Stimulated activated CD8-positive, alpha-beta memory T cell treated with anti-CD3 and anti-CD28 coated beads, Interleukin-15, amount 100 ng/mL, for 24 hours (primary cell): ENCODE results near the gene FNDC7.
"Not testable (repeated sequence)": the region's sequence is repeated elsewhere in the genome, so short reads cannot be mapped to it uniquely, and the experiment has no call there.

ENCODE experiments used
- DNase-seq: peaks from one replicate; pipeline ENCODE4 v3.0.0-alpha.2; 2020; ENCODE audit warnings: low read depth

FNDC7 gene

DNA sequence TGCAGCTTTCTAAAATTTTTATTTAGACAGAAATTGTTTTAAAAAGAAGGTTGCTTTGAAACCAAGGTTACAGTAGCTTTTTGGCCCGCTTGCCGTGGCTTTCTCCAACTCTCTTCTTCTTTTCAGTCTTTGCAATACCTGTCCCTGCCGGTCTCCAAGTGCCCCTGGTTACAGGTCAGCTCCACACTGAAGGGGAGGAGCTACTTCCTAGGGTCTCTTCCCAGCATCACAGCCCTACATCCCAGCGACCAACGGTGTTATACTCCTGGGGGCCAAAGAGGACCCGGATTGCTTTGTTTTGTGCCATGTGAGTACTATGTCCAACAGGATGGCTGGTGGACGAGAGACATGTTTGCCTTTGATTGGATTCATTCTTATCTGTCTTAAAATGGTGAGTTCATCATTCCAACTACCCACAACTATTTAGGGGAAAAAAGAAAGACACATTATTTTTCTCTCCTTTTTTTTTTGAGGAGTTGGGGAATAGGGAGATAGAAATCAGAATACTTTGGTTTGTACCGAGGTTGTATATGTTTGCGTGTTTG, at the start of gene FNDC7:
Gene FNDC7, plus strand, starts transcription at position 303 of the 545 bp plus-strand sequence. Its CDS starts 26 bp downstream, at position 329.
- DNase-seq, result no peak

DNA sequence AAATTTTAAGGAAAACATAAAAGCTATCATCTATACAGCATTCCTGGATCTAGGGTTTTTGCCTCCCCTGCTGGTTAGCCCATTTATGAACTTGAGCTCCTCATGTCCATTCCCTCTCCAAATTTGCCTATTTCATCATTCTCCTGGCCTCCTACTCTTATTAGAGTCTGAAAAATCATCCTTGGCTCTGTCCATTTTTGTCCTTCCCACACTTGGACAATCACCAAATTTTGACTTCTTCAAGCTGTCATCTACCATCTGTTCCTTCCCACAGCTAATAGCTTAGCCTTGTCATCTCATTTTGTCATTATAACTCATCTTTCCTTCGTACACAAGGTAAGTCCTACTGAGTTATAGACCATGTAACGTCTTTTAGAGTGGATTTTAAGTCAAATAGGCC, 49.6 kb upstream of the FNDC7 start:
- DNase-seq, result no peak

GRCh38 chr1:108664481-108664880, 48.2 kb upstream of the FNDC7 start:
- DNase-seq, result no peak

DNA sequence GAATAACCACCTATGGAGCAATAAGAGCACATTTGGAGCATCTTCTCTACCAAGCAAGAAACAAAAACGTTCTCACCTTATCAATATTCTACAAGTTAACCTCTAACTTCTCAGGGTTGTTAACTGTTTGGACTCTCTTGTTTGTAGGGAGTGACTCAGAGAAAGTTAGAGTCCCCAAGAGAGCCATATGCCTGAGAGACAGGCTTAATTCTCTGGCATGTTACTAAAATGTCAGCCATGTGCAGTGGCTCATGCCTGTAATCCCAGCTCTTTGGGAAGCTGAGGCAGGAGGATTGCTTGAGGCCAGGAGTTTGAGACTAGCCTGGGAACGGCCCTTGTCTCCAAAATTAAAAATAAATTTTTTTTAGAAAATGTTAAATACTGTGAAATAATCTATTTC, 47.6 kb upstream of the FNDC7 start:
- no peak for DNase-seq

DNA sequence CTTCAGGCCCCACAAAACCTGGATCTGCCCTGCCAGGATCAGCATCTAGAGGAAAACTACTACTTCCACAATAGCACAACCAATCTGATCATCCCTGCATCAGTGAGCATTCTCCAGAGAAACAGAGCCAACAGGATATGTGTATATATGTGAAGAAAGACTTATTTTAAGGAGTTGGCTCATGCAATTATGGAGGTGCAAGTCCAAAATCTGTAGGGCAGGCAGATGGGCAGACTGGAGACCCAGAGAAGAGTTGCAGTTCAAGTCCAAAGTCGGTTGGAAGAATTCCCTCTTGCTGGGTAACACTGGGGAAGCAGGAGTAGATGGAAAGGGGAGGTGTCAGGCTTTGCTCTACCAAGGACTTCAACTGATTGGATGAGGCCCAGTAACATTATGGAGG, 46.9 kb upstream of the FNDC7 start:
- no peak for DNase-seq

DNA sequence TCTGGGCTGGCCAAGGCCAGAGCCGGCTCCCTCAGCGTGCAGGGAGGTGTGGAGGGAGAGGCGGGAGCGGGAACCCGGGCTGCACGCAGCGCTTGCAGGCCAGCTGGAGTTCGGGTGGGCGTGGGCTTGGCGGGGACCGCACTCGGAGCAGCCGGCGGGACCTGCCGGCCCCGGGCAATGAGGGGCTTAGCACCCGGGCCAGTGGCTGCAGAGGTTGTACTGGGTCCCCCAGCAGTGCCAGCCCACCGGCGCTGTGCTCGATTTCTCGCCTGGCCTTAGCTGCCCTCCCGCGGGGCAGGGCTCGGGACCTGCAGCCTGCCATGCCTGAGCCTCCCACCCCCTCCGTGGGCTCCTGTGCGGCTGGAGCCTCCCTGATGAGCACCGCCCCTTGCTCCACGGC, 45.3 kb upstream of the FNDC7 start:
- DNase-seq, result not testable (repeated sequence)

GRCh38 chr1:108668777-108669176, 43.9 kb upstream of the FNDC7 start:
- no peak for DNase-seq

DNA sequence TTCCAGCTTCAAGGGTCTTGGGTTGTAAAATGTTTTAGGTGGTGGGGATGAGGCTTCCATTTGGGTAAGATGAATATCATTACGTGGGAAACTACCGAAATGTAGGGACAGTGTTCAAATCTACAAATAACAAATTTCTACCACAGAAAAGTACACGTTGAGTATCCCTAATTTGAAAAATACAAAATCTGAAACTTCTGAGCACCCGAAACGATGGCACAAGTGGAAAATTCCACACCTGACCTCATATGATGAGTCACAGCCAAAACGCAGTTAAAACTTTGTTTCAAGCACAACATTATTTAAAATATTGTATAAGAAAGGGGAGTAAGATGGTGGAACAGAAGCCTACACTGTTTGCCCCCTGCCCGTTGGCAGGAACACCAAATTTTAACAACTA, 43.0 kb upstream of the FNDC7 start:
- DNase-seq, result no peak

GRCh38 chr1:108670131-108670773, 42.5 kb upstream of the FNDC7 start:
- DNase-seq, result no peak

DNA sequence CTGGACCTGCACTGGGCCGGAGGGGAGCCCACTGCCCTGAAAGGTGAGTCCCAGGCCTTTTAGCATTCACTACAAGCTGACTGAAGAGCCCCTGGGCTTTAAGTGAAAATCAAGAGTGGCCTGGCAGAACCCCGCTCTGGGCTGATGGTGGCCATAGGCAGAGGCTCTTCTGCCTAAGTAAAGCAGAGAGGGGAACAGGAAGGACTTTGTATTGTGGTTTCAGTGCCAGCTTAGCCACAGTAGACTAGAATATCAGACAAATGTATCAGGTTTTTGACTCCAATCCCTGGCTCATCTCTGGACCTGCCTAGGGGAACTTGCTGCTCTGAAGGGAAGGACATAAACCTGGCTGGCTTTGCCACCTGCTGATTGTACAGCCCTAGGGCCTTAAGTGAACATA, 41.6 kb upstream of the FNDC7 start:
- DNase-seq, result no peak

DNA sequence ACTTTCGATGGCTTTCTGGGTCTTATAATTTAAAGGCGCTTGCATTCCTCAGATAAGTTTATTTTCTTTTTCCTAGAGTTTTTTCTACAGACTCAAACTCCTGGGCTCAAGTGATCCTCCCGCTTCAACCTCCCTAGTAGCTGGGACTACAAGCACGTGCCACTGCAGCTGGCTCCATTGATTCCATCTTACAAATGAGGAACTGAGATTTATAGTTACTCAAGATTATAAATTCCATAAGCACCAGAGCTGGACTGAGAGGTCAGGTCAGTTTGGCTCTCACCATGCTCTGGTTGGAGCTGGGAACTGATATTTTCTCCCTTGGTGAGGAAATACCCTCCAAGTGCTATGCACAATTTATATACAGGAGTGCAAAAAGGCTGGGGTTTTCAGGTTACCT, 34.0 kb upstream of the FNDC7 start:
- no peak for DNase-seq

- no peak for DNase-seq
Measured at GRCh38 chr1:108679586-108680213, 33.0 kb upstream of the FNDC7 start.

DNA sequence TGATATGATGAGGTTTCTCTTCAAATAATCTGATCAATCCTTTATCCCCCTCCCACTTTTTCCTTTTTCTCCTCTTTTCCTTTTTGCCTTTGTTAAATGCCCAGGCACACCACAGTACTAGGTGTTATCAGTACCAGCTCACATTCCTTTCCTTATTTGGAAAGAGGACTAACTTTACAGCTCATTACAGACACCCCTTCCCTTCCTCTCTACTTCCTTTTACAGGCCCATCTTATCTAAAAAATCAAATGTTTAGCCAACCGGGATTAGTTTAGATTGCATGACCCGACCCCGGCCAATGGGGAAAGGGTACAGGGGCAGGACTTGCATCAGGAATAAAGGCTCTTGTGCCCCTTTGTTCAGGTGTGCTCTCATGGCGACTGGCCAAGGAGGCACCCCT, 31.0 kb upstream of the FNDC7 start:
- DNase-seq, result not testable (repeated sequence)

DNA sequence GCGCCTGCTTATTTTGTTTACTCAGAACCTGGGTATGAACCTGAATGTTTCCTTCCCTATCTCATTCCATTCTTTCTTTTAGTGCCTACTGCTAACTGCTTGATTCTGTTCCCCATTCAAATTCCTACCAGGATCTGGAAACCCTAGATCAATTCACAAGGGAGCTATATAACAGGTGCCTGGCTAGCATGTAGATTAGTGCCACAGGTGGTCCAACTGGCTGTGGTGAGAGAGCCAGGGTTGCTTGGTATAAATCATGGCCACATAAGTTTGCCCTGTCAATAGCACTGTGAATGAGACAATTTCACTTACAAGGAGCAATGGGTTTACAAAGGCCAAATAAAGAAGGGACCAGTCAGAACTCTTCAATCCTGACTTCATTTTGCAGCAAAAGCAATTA, 27.2 kb upstream of the FNDC7 start:
- DNase-seq, result no peak

- no peak for DNase-seq
Measured at GRCh38 chr1:108686614-108687313, 25.9 kb upstream of the FNDC7 start.

- no peak for DNase-seq
Measured at GRCh38 chr1:108691128-108691941, 21.4 kb upstream of the FNDC7 start.

- peak; percentile 81 for DNase-seq
Measured at GRCh38 chr1:108691942-108692723, 20.6 kb upstream of the FNDC7 start, which contains the start of gene PRPF38B. TSS of gene PRPF38B (plus strand) at chr1:108692310. CDS start at chr1:108692592, 282 bp downstream.

- peak; percentile 40 for DNase-seq
Measured at GRCh38 chr1:108692724-108693655, 19.7 kb upstream of the FNDC7 start.

GRCh38 chr1:108695535-108695934, 17.2 kb upstream of the FNDC7 start:
- DNase-seq, result no peak
